Measurements from ENCODE around the gene HNF1B. TPM values are rescaled to one million over a fixed set of nuclear protein-coding genes. Genes with fewer than 3 reads are reported as not detected.

Gene HNF1B
- total and polyA plus RNA-seq, 4 experiments from 2014 or later, result not detected

- peak in 4 of 5 donors; percentile 15 to 27 (median 19) for DNase-seq
- H3K9me3 Mint-ChIP-seq, result no peaks in the 10 kb centered on the region
- ChIA-PET POLR2A (ENCODE audit: partially characterized antibody) (no interaction called here), CTCF (ENCODE audit: partially characterized antibody) (no interaction called here)
- Histone ChIP-seq H3K36me3 (ENCODE audit: insufficient read depth, low read length) (no peaks in the 10 kb centered on the region), H3K27ac (ENCODE audit: low read depth, low read length) (no peak overlapping the region), H3K4me3 (ENCODE audit: low read length in 2 of 2) (no peak overlapping the region), H3K4me1 (ENCODE audit: insufficient read depth, low read length) (no peaks in the 10 kb centered on the region), H3K27me3 (ENCODE audit: insufficient read depth, low read length) (no peaks in the 10 kb centered on the region), H3K9me3 (ENCODE audit: control insufficient read depth in 1 of 2, low read length in 2 of 2) (no peaks in the 10 kb centered on the region)
- no peaks in the 10 kb centered on the region for H3K36me3 Mint-ChIP-seq
- peaks cover 5 to 10% of the 10 kb centered on the region in 2 donors for H3K27me3 Mint-ChIP-seq
- H3K4me1 Mint-ChIP-seq, result peaks cover 0 to 2% (median 0%) of the 10 kb centered on the region in 4 donors
- peak overlapping the region in 4 of 8 donors; percentile 1 to 43 (median 30) for H3K4me3 Mint-ChIP-seq
- intact Hi-C loops (cut with micrococcal nuclease), result no loop called here
- no peak overlapping the region for H3K27ac Mint-ChIP-seq
These were observed 43.4 kb downstream of the HNF1B start for GRCh38 chr17:37701496-37701898.

- peaks cover 0 to 2% (median 0%) of the 10 kb centered on the region in 8 donors for H3K9me3 Mint-ChIP-seq
- H3K27ac Mint-ChIP-seq, result no peak overlapping the region
- Histone ChIP-seq H3K36me3 (ENCODE audit: insufficient read depth, low read length) (no peaks in the 10 kb centered on the region), H3K9me3 (ENCODE audit: control insufficient read depth in 1 of 2, low read length in 2 of 2) (no peaks in the 10 kb centered on the region), H3K4me3 (ENCODE audit: low read length in 2 of 2) (no peak overlapping the region), H3K27ac (ENCODE audit: low read depth, low read length) (no peak overlapping the region), H3K27me3 (ENCODE audit: insufficient read depth, low read length) (no peaks in the 10 kb centered on the region), H3K4me1 (ENCODE audit: insufficient read depth, low read length) (no peaks in the 10 kb centered on the region)
- ChIA-PET CTCF (ENCODE audit: partially characterized antibody) (no interaction called here), POLR2A (ENCODE audit: partially characterized antibody) (no interaction called here)
- H3K27me3 Mint-ChIP-seq, result peaks cover 5 to 8% of the 10 kb centered on the region in 2 donors
- DNase-seq, result no peak
- no peak overlapping the region for H3K4me3 Mint-ChIP-seq
- H3K36me3 Mint-ChIP-seq, result no peaks in the 10 kb centered on the region
- H3K4me1 Mint-ChIP-seq, result peaks cover 0 to 2% (median 0%) of the 10 kb centered on the region in 4 donors
- intact Hi-C loops (cut with micrococcal nuclease), result no loop called here
These were observed 44.0 kb downstream of the HNF1B start for GRCh38 chr17:37700881-37701280.

- Mint-ChIP-seq H3K36me3 (no peaks in the 10 kb centered on the region), H3K9me3 (peaks cover 0 to 11% (median 4%) of the 10 kb centered on the region in 8 donors), H3K27ac (no peak overlapping the region), H3K4me3 (no peak overlapping the region), H3K27me3 (peaks cover 2 to 7% of the 10 kb centered on the region in 2 donors), H3K4me1 (peaks cover 0 to 2% (median 0%) of the 10 kb centered on the region in 4 donors)
- Histone ChIP-seq H3K36me3 (ENCODE audit: insufficient read depth, low read length) (no peaks in the 10 kb centered on the region), H3K4me3 (ENCODE audit: low read length in 2 of 2) (no peak overlapping the region), H3K27me3 (ENCODE audit: insufficient read depth, low read length) (no peaks in the 10 kb centered on the region), H3K9me3 (ENCODE audit: control insufficient read depth in 1 of 2, low read length in 2 of 2) (no peaks in the 10 kb centered on the region), H3K27ac (ENCODE audit: low read depth, low read length) (no peak overlapping the region), H3K4me1 (ENCODE audit: insufficient read depth, low read length) (no peaks in the 10 kb centered on the region)
- DNase-seq, result no peak
- intact Hi-C loops (cut with micrococcal nuclease), result no loop called here
- ChIA-PET POLR2A (ENCODE audit: partially characterized antibody) (no interaction called here), CTCF (ENCODE audit: partially characterized antibody) (interaction anchor here (0.9 kb wide), 1 partner anchor 93 kb away, joined by 3 read pairs; no protein-coding TSS in a partner anchor)
These were observed 45.4 kb downstream of the HNF1B start for GRCh38 chr17:37699285-37699973.

- Mint-ChIP-seq H3K27me3 (peaks cover 0 to 7% of the 10 kb centered on the region in 2 donors), H3K36me3 (no peaks in the 10 kb centered on the region), H3K4me1 (peaks cover 0 to 2% (median 0%) of the 10 kb centered on the region in 4 donors), H3K9me3 (peaks cover 0 to 12% (median 5%) of the 10 kb centered on the region in 8 donors), H3K27ac (no peak overlapping the region), H3K4me3 (no peak overlapping the region)
- H3K36me3 ChIP-seq (ENCODE audit: insufficient read depth, low read length), result no peaks in the 10 kb centered on the region
- no peaks in the 10 kb centered on the region for H3K9me3 ChIP-seq (ENCODE audit: control insufficient read depth in 1 of 2, low read length in 2 of 2)
- H3K27ac ChIP-seq (ENCODE audit: low read depth, low read length), result no peak overlapping the region
- no peak overlapping the region for H3K4me3 ChIP-seq (ENCODE audit: low read length in 2 of 2)
- ChIA-PET POLR2A (ENCODE audit: partially characterized antibody) (no interaction called here), CTCF (ENCODE audit: partially characterized antibody) (no interaction called here)
- intact Hi-C loops (cut with micrococcal nuclease), result no loop called here
- no peaks in the 10 kb centered on the region for H3K4me1 ChIP-seq (ENCODE audit: insufficient read depth, low read length)
- no peak for DNase-seq
- H3K27me3 ChIP-seq (ENCODE audit: insufficient read depth, low read length), result no peaks in the 10 kb centered on the region
These were observed 46.0 kb downstream of the HNF1B start for GRCh38 chr17:37698911-37699255.

GRCh38 chr17:37698132-37698910, 46.5 kb downstream of the HNF1B start:
- Histone ChIP-seq H3K27me3 (ENCODE audit: insufficient read depth, low read length) (no peaks in the 10 kb centered on the region), H3K36me3 (ENCODE audit: insufficient read depth, low read length) (no peaks in the 10 kb centered on the region), H3K27ac (ENCODE audit: low read depth, low read length) (no peak overlapping the region), H3K4me1 (ENCODE audit: insufficient read depth, low read length) (no peaks in the 10 kb centered on the region), H3K4me3 (ENCODE audit: low read length in 2 of 2) (no peak overlapping the region), H3K9me3 (ENCODE audit: control insufficient read depth in 1 of 2, low read length in 2 of 2) (no peaks in the 10 kb centered on the region)
- Mint-ChIP-seq H3K27ac (no peak overlapping the region), H3K27me3 (peaks cover 0 to 7% of the 10 kb centered on the region in 2 donors), H3K4me3 (no peak overlapping the region), H3K4me1 (peaks cover 0 to 2% (median 0%) of the 10 kb centered on the region in 4 donors), H3K9me3 (peaks cover 0 to 12% (median 5%) of the 10 kb centered on the region in 8 donors), H3K36me3 (no peaks in the 10 kb centered on the region)
- DNase-seq, result no peak
- intact Hi-C loops (cut with micrococcal nuclease), result no loop called here
- ChIA-PET CTCF (ENCODE audit: partially characterized antibody) (no interaction called here), POLR2A (ENCODE audit: partially characterized antibody) (no interaction called here)

GRCh38 chr17:37697381-37697780, 47.5 kb downstream of the HNF1B start:
- Mint-ChIP-seq H3K9me3 (peaks cover 0 to 12% (median 5%) of the 10 kb centered on the region in 8 donors), H3K4me1 (peaks cover 0 to 2% (median 0%) of the 10 kb centered on the region in 4 donors), H3K27ac (no peak overlapping the region), H3K27me3 (peaks cover 0 to 7% of the 10 kb centered on the region in 2 donors), H3K36me3 (no peaks in the 10 kb centered on the region), H3K4me3 (no peak overlapping the region)
- ChIA-PET POLR2A (ENCODE audit: partially characterized antibody) (no interaction called here), CTCF (ENCODE audit: partially characterized antibody) (no interaction called here)
- Histone ChIP-seq H3K36me3 (ENCODE audit: insufficient read depth, low read length) (no peaks in the 10 kb centered on the region), H3K27me3 (ENCODE audit: insufficient read depth, low read length) (no peaks in the 10 kb centered on the region), H3K27ac (ENCODE audit: low read depth, low read length) (no peak overlapping the region), H3K4me1 (ENCODE audit: insufficient read depth, low read length) (no peaks in the 10 kb centered on the region), H3K9me3 (ENCODE audit: control insufficient read depth in 1 of 2, low read length in 2 of 2) (no peaks in the 10 kb centered on the region), H3K4me3 (ENCODE audit: low read length in 2 of 2) (no peak overlapping the region)
- intact Hi-C loops (cut with micrococcal nuclease), result no loop called here
- no peak for DNase-seq

- H3K4me1 Mint-ChIP-seq, result no peaks in the 10 kb centered on the region
- Histone ChIP-seq H3K9me3 (ENCODE audit: control insufficient read depth in 1 of 2, low read length in 2 of 2) (no peaks in the 10 kb centered on the region), H3K36me3 (ENCODE audit: insufficient read depth, low read length) (no peaks in the 10 kb centered on the region), H3K4me1 (ENCODE audit: insufficient read depth, low read length) (no peaks in the 10 kb centered on the region), H3K4me3 (ENCODE audit: low read length in 2 of 2) (no peak overlapping the region), H3K27ac (ENCODE audit: low read depth, low read length) (no peak overlapping the region), H3K27me3 (ENCODE audit: insufficient read depth, low read length) (no peaks in the 10 kb centered on the region)
- ChIA-PET CTCF (ENCODE audit: partially characterized antibody) (no interaction called here), POLR2A (ENCODE audit: partially characterized antibody) (no interaction called here)
- peaks cover 0 to 12% (median 5%) of the 10 kb centered on the region in 8 donors for H3K9me3 Mint-ChIP-seq
- intact Hi-C loops (cut with micrococcal nuclease), result no loop called here
- DNase-seq, result no peak
- no peak overlapping the region for H3K4me3 Mint-ChIP-seq
- H3K27ac Mint-ChIP-seq, result no peak overlapping the region
- H3K36me3 Mint-ChIP-seq, result no peaks in the 10 kb centered on the region
- H3K27me3 Mint-ChIP-seq, result peaks cover 0 to 5% of the 10 kb centered on the region in 2 donors
These were observed 48.5 kb downstream of the HNF1B start for GRCh38 chr17:37696366-37696765.

Measured in CD4-positive, alpha-beta memory T cell (primary cell).